ENCODE results near the gene KCNK10.

KCNK10 gene

GRCh38 chr14:88208858-88209257 lies 114.2 kb downstream of the KCNK10 start:
- Mint-ChIP-seq H3K4me3 (no peak overlapping the region), H3K27ac (no peak overlapping the region), H3K27me3 (peaks cover 9% of the 10 kb centered on the region), H3K4me1 (no peaks in the 10 kb centered on the region), H3K9me3 (no peaks in the 10 kb centered on the region), H3K36me3 (no peaks in the 10 kb centered on the region)
- CTCF ChIA-PET = interaction anchor here (1.1 kb wide), 1 partner anchor 40 kb away, joined by 3 read pairs; no protein-coding TSS in a partner anchor
- no peak for DNase-seq

DNA sequence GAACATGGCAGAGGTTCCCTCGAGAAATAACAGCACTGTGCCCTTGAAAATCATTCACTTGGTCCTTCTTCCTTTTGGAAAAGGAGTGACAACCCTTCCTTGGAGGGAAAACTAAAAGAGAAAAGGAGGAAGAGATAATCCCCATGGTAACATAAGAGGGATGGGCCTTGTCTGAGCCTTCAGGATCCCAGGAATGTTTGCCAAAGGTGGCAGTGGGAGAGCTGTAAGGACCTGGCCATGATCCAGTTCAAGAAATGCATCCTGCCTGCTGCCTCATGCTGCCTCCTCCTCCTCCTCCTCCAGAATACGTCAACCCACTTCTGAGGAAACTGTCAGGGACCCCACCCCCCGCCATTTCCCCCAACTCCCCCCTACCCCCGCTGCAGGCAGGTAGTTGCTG lies 118.8 kb downstream of the KCNK10 start:
- no peak overlapping the region for H3K27ac Mint-ChIP-seq
- H3K4me3 Mint-ChIP-seq = no peak overlapping the region
- peaks cover 14% of the 10 kb centered on the region for H3K27me3 Mint-ChIP-seq
- no peaks in the 10 kb centered on the region for H3K9me3 Mint-ChIP-seq
- H3K36me3 Mint-ChIP-seq = no peaks in the 10 kb centered on the region
- DNase-seq = no peak
- no peaks in the 10 kb centered on the region for H3K4me1 Mint-ChIP-seq
- CTCF ChIA-PET = interaction anchor here (1.4 kb wide), 1 partner anchor 15 kb away, joined by 6 read pairs; no protein-coding TSS in a partner anchor

DNA sequence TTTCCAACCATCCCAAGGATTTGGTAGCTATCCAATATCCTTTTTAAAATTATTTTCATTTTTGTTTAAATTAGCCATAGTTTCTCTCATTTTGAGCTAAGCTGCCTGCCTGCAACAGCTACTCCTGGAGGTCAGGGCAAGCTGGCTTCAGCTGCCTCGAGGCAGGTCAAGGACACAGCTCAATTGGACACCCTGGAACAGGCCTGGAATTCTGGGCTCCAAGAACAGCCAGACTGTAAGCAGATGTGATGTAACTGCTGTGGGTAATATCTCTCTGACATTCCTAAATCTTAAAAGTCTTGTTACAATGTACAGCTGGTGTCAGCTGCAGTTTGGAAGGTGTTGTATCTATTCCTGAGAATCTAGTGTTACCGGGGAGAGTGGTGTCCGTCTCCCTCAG lies 119.8 kb downstream of the KCNK10 start:
- H3K4me1 Mint-ChIP-seq = no peaks in the 10 kb centered on the region
- H3K27ac Mint-ChIP-seq = no peak overlapping the region
- no peak for DNase-seq
- H3K27me3 Mint-ChIP-seq = peaks cover 14% of the 10 kb centered on the region
- H3K9me3 Mint-ChIP-seq = no peaks in the 10 kb centered on the region
- no peaks in the 10 kb centered on the region for H3K36me3 Mint-ChIP-seq
- H3K4me3 Mint-ChIP-seq = no peak overlapping the region
- CTCF ChIA-PET = interaction anchor here (1.4 kb wide), 1 partner anchor 14 kb away, joined by 6 read pairs; no protein-coding TSS in a partner anchor

DNA sequence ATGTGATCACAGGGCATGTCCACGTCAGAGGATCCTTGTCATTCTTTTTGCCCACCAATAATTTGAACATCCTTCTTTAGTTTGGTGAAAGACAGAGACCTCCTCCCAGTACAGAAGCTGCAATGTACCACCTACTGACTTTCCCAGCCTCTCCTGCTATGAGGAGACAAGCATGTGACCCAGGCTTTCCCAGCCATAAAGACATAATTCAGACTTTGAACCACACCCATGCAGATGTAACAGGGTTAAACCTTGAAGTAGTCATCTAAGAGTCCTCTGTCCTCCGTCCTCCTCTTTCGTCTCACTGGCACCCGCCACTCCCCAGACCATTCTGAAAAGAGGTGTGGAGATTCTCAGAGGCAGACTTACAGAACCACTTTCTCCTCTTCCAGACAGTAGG lies 120.8 kb downstream of the KCNK10 start:
- CTCF ChIA-PET = no interaction called here
- peaks cover 18% of the 10 kb centered on the region for H3K27me3 Mint-ChIP-seq
- H3K4me1 Mint-ChIP-seq = no peaks in the 10 kb centered on the region
- no peak overlapping the region for H3K27ac Mint-ChIP-seq
- H3K4me3 Mint-ChIP-seq = no peak overlapping the region
- DNase-seq = no peak
- H3K36me3 Mint-ChIP-seq = no peaks in the 10 kb centered on the region
- H3K9me3 Mint-ChIP-seq = no peaks in the 10 kb centered on the region

GRCh38 chr14:88201851-88202250 lies 121.2 kb downstream of the KCNK10 start:
- Mint-ChIP-seq H3K4me3 (no peak overlapping the region), H3K36me3 (no peaks in the 10 kb centered on the region), H3K27ac (no peak overlapping the region), H3K9me3 (no peaks in the 10 kb centered on the region), H3K27me3 (peaks cover 18% of the 10 kb centered on the region), H3K4me1 (no peaks in the 10 kb centered on the region)
- DNase-seq = no peak
- CTCF ChIA-PET = interaction anchor here (0.6 to 0.7 kb wide), 3 partner anchors 12 to 258 kb away, joined by 3 read pairs; no protein-coding TSS in a partner anchor

DNA sequence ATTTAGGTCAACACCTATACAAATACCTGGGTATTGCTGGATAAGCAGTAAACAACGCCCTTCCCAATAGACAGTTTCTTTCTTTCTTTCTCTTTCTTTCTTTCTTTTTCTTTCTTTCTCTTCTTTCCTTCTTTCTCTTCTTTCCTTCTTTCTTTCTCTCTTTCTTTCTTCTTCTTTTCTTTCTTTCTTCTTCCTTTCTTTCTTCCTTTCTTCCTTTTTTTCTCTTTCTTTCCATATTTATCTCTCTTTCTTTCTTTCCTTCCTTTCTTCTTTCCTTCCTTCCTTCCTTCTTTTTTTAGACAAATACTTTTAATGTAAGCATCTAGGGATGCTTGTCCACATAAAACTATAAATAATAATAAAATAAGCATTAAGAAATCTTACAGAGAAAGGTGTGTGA lies 123.2 kb downstream of the KCNK10 start:
- H3K36me3 Mint-ChIP-seq = no peaks in the 10 kb centered on the region
- H3K4me3 Mint-ChIP-seq = no peak overlapping the region
- H3K27me3 Mint-ChIP-seq = peaks cover 21% of the 10 kb centered on the region
- DNase-seq = no peak
- no peaks in the 10 kb centered on the region for H3K9me3 Mint-ChIP-seq
- H3K4me1 Mint-ChIP-seq = no peaks in the 10 kb centered on the region
- CTCF ChIA-PET = interaction anchor here (1.1 kb wide), 1 partner anchor 10 kb away, joined by 6 read pairs; no protein-coding TSS in a partner anchor
- no peak overlapping the region for H3K27ac Mint-ChIP-seq

- Mint-ChIP-seq H3K27me3 (peaks cover 21% of the 10 kb centered on the region), H3K4me1 (no peaks in the 10 kb centered on the region), H3K27ac (no peak overlapping the region), H3K9me3 (no peaks in the 10 kb centered on the region), H3K36me3 (no peaks in the 10 kb centered on the region), H3K4me3 (no peak overlapping the region)
- CTCF ChIA-PET = interaction anchor here (1.4 to 2.1 kb wide), 2 partner anchors 9 to 30 kb away, joined by 3 to 6 read pairs; no protein-coding TSS in a partner anchor
- no peak for DNase-seq
These were observed 124.6 kb downstream of the KCNK10 start for GRCh38 chr14:88198446-88198845.

DNA sequence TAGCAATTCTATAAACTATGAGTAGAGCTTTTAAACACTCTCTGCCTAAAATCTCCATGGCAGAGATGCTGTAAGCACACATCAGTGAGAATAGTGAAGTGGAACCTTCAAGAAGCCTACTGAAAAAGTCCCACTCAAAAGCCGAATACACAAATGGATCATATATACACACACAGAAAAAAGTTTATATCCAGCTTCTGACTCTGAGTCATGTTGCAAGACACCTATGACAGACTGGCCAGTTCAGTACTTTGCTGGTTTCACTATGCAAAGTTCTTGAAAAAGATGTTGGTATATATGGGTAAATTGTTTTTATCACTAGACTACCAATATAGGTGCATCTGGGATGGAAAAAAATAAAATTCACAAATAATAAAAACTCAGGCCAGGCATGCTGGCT lies 126.1 kb downstream of the KCNK10 start:
- Mint-ChIP-seq H3K4me3 (no peak overlapping the region), H3K36me3 (no peaks in the 10 kb centered on the region), H3K4me1 (no peaks in the 10 kb centered on the region), H3K9me3 (no peaks in the 10 kb centered on the region), H3K27me3 (peaks cover 23% of the 10 kb centered on the region), H3K27ac (no peak overlapping the region)
- no peak for DNase-seq
- CTCF ChIA-PET = no interaction called here

- DNase-seq = no peak
- H3K4me3 Mint-ChIP-seq = no peak overlapping the region
- H3K4me1 Mint-ChIP-seq = no peaks in the 10 kb centered on the region
- peaks cover 23% of the 10 kb centered on the region for H3K27me3 Mint-ChIP-seq
- CTCF ChIA-PET = no interaction called here
- H3K9me3 Mint-ChIP-seq = no peaks in the 10 kb centered on the region
- H3K36me3 Mint-ChIP-seq = no peaks in the 10 kb centered on the region
- H3K27ac Mint-ChIP-seq = no peak overlapping the region
These were observed 126.8 kb downstream of the KCNK10 start for GRCh38 chr14:88196116-88196890.

- peaks cover 26% of the 10 kb centered on the region for H3K27me3 Mint-ChIP-seq
- CTCF ChIA-PET = no interaction called here
- no peaks in the 10 kb centered on the region for H3K9me3 Mint-ChIP-seq
- no peak overlapping the region for H3K4me3 Mint-ChIP-seq
- no peak overlapping the region for H3K27ac Mint-ChIP-seq
- DNase-seq = no peak
- no peaks in the 10 kb centered on the region for H3K36me3 Mint-ChIP-seq
- H3K4me1 Mint-ChIP-seq = no peaks in the 10 kb centered on the region
These were observed 127.4 kb downstream of the KCNK10 start for GRCh38 chr14:88195676-88196075.

- no peaks in the 10 kb centered on the region for H3K4me1 Mint-ChIP-seq
These were observed 128.5 kb downstream of the KCNK10 start for GRCh38 chr14:88194531-88194930.

DNA sequence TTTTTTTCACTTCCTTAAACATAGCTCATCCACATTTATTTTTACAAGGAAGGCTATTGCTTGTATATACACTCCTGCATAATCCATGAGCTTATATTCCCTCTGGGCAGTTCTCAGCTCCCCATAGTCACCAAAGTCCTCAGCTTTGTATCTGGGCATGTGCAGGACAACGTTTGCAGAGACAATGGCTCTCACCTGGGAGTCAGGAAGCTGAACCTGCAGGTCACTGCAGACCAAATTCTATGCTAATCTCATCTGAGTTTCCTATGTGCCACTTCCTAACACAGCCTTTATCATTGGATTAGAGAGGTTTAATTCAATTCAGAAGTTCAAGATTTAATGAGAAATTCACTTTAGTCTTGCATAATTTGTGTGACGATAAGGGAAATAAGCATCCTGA lies 131.5 kb downstream of the KCNK10 start:
- no peak overlapping the region for H3K27ac Mint-ChIP-seq
- no peaks in the 10 kb centered on the region for H3K9me3 Mint-ChIP-seq
- no peaks in the 10 kb centered on the region for H3K36me3 Mint-ChIP-seq
- H3K4me1 Mint-ChIP-seq = peaks cover 4% of the 10 kb centered on the region
- CTCF ChIA-PET = interaction anchor here (1.7 kb wide), 1 partner anchor 17 kb away, joined by 4 read pairs; no protein-coding TSS in a partner anchor
- no peak overlapping the region for H3K4me3 Mint-ChIP-seq
- peaks cover 23% of the 10 kb centered on the region for H3K27me3 Mint-ChIP-seq
- DNase-seq = no peak

More at GRCh38 chr14:88194531-88194930, 128.5 kb downstream of the KCNK10 start:
- Mint-ChIP-seq H3K27me3 (peaks cover 22% of the 10 kb centered on the region), H3K36me3 (no peaks in the 10 kb centered on the region), H3K27ac (no peak overlapping the region), H3K9me3 (no peaks in the 10 kb centered on the region), H3K4me3 (no peak overlapping the region)
- DNase-seq = no peak
- CTCF ChIA-PET = no interaction called here

- peaks cover 19% of the 10 kb centered on the region for H3K27me3 Mint-ChIP-seq
- CTCF ChIA-PET = interaction anchor here (0.6 to 3.6 kb wide), 31 partner anchors 8 to 682 kb away, joined by 3 to 21 read pairs (median 4); no protein-coding TSS in a partner anchor
- no peak overlapping the region for H3K4me3 Mint-ChIP-seq
- no peaks in the 10 kb centered on the region for H3K9me3 Mint-ChIP-seq
- peak; percentile 77 for DNase-seq
- H3K36me3 Mint-ChIP-seq = no peaks in the 10 kb centered on the region
- H3K4me1 Mint-ChIP-seq = peaks cover 4% of the 10 kb centered on the region
- H3K27ac Mint-ChIP-seq = no peak overlapping the region
These were observed 133.5 kb downstream of the KCNK10 start for GRCh38 chr14:88189417-88190191.

- H3K36me3 Mint-ChIP-seq = no peaks in the 10 kb centered on the region
- no peak overlapping the region for H3K4me3 Mint-ChIP-seq
- peaks cover 4% of the 10 kb centered on the region for H3K4me1 Mint-ChIP-seq
- H3K9me3 Mint-ChIP-seq = no peaks in the 10 kb centered on the region
- peaks cover 15% of the 10 kb centered on the region for H3K27me3 Mint-ChIP-seq
- no peak overlapping the region for H3K27ac Mint-ChIP-seq
- CTCF ChIA-PET = interaction anchor here (0.6 to 3.6 kb wide), 29 partner anchors 8 to 682 kb away, joined by 3 to 21 read pairs (median 4); no protein-coding TSS in a partner anchor
- no peak for DNase-seq
These were observed 134.2 kb downstream of the KCNK10 start for GRCh38 chr14:88188745-88189416.

All from activated naive CD4-positive, alpha-beta T cell treated with anti-CD3 and anti-CD28 coated beads, Interleukin-2, amount 10 ng/mL, durations not matched to agents 7 days and 5 days (primary cell).